Measurements from ENCODE around the gene PLA2G4B.

DNA sequence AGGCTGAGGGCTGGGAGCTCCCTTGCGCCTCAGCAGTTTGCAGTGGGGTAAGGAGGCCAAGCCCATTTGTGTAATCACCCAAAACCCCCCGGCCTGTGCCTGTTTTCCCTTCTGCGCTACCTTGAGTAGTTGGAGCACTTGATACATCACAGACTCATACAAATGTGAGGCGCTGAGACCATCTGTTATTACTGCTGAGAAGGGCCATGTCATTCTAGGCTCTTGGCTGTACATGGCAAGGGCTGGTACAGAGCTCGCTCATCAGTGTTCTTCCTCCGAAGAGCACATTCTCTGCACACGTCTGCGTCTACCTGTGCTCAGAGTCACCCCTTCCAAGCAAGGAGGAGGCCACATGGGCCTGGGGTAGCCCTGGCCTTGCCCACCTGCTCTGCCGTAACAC lies 9.3 kb downstream of the PLA2G4B start:
- TF ChIP-seq CTCF (IDR thresholded peaks at IDR 0.05) (no peak), ZFX (IDR thresholded peaks at IDR 0.05; ENCODE audit: borderline replicate concordance) (no peak)

Data from 22Rv1 (cell line).